K562 (cell line): Measurements from ENCODE around the gene OTUD5. TPM values are rescaled to one million over a fixed set of nuclear protein-coding genes. Genes with fewer than 3 reads are reported as not detected.

Source experiments
- ARID3B ChIP-seq: fragments of 250-450 bp; sonication (Bioruptor Pico); IDR thresholded peaks from 2 replicates; pipeline ENCODE4 v1.4.0; 2020; ENCODE audit warnings: borderline replicate concordance
- BCOR ChIP-seq: fragments of 450-650 bp; IDR thresholded peaks from 2 replicates; pipeline ENCODE4 v1.6.1; 2016
- CBFB ChIP-seq: sonication (generic); formaldehyde crosslinking; IDR thresholded peaks from 2 replicates; pipeline ENCODE4 v1.4.0; 2020; ENCODE audit warnings: mild to moderate bottlenecking, missing genetic modification reagents
- DEAF1 ChIP-seq: fragments of 450-650 bp; formaldehyde crosslinking; IDR thresholded peaks from 2 replicates; pipeline ENCODE4 v1.4.0; 2020; ENCODE audit warnings: mild to moderate bottlenecking, moderate library complexity
- HES1 ChIP-seq: fragments of 450-650 bp; IDR thresholded peaks from 2 replicates; pipeline ENCODE4 v1.6.1; 2016; ENCODE audit warnings: low read depth, mild to moderate bottlenecking, moderate library complexity
- IRF9 ChIP-seq: fragments of 450-650 bp; IDR thresholded peaks from 2 replicates; pipeline ENCODE4 v1.6.1; 2016; ENCODE audit warnings: missing biosample characterization, missing genetic modification characterization
- KAT2B ChIP-seq: IDR thresholded peaks from one replicate; pipeline ENCODE4 v1.6.1; 2012; ENCODE audit warnings: low read depth, mild to moderate bottlenecking, control low read depth, inconsistent platforms, low read length, moderate library complexity
- MCM5 ChIP-seq: fragments of 450-650 bp; IDR thresholded peaks from 2 replicates; pipeline ENCODE4 v1.6.1; 2016; ENCODE audit warnings: low read depth
- MYBL2 ChIP-seq, 2 experiments: fragments of 450-650 bp in 1 of 2; sonication (generic) in 1 of 2; formaldehyde crosslinking in 1 of 2; IDR thresholded peaks; 2 replicates each; pipeline versions ENCODE4 v1.6.1 to v1.8.1; 2017 to 2022; ENCODE audit warnings: borderline replicate concordance in 1 of 2, inconsistent platforms in 1 of 2, low read depth in 1 of 2, mild to moderate bottlenecking in 1 of 2, missing genetic modification reagents in 1 of 2, moderate library complexity in 1 of 2
- NELFE ChIP-seq: IDR thresholded peaks from 2 replicates; pipeline ENCODE4 v1.6.1; 2011; ENCODE audit warnings: mild to moderate bottlenecking; ENCODE audit not compliant: insufficient read depth, insufficient read length
- NEUROD1 ChIP-seq: fragments of 150-350 bp; IDR thresholded peaks from 2 replicates; pipeline ENCODE4 v1.6.1; 2014; ENCODE audit warnings: borderline replicate concordance, low read length, low read depth; ENCODE audit not compliant: partially characterized antibody
- NKRF ChIP-seq: fragments of 450-650 bp; IDR thresholded peaks from 2 replicates; pipeline ENCODE4 v1.6.1; 2016; ENCODE audit warnings: borderline replicate concordance
- RBFOX2 ChIP-seq: fragments of 200-400 bp; formaldehyde crosslinking; IDR thresholded peaks from 2 replicates; pipeline ENCODE4 v1.6.1; 2017; ENCODE audit warnings: low read depth, mild to moderate bottlenecking, low read length, moderate library complexity
- ZFP36 ChIP-seq: fragments of 150-350 bp; IDR thresholded peaks from 2 replicates; pipeline ENCODE4 v1.6.1; 2018; ENCODE audit warnings: low read length, low read depth; ENCODE audit not compliant: partially characterized antibody
- ZFP91 ChIP-seq: sonication (generic); formaldehyde crosslinking; IDR thresholded peaks from 2 replicates; pipeline ENCODE4 v1.8.0; 2022; ENCODE audit warnings: mild to moderate bottlenecking, missing genetic modification reagents
- ZSCAN29 ChIP-seq: fragments of 450-650 bp; IDR thresholded peaks from 2 replicates; pipeline ENCODE4 v1.6.1; 2017
- polyA plus RNA-seq, 8 experiments: library from polyadenylated mRNA; depleted of rRNA in 4 of 8; stranded (reverse) in 5 of 8; unstranded in 3 of 8; fragments of >200 nt; fragmentation: Nextera tagmentation in 2 of 8; fragmentation: Illumina TruSeq in 1 of 8; extraction: Ambion mirVana in 2 of 8; extraction: Trizol in 1 of 8; gene quantifications; 2 replicates each; pipeline versions ENCODE4 v1.2.1 to v1.2.3, GENCODE V29; 2011 to 2014; ENCODE audit warnings: inconsistent platforms in 1 of 8, missing spikeins in 1 of 8
- total RNA-seq, 7 experiments: library from RNA; depleted of rRNA in 6 of 7; stranded (reverse); fragments of >200 nt in 6 of 7; fragmentation: Illumina TruSeq in 2 of 7; extraction: Trizol in 2 of 7; gene quantifications; 2 replicates each; pipeline versions ENCODE4 v1.2.1 to v1.2.3, GENCODE V29; 2011 to 2021; ENCODE audit warnings: low replicate concordance in 1 of 7

The OTUD5 gene
- total and polyA plus RNA-seq, 9 of the 15 experiments (the other 6 are each of a cell fraction or from before 2014, with no cell fraction given): 3.6 to 102 (median 59.0) TPM

GRCh38 chrX:48957827-48958634, 624 bp upstream of the OTUD5 start (continued):
- no peak for TF ChIP-seq ZFP91
- no peak for TF ChIP-seq MYBL2 (IDR thresholded peaks at IDR 0.05; ENCODE audit: low read depth)
- TF ChIP-seq MYBL2 (CRISPR knock-in tag; IDR thresholded peaks at IDR 0.05; ENCODE audit: borderline replicate concordance): no peak
- TF ChIP-seq ARID3B (CRISPR knock-in tag): no peak
- no peak for TF ChIP-seq NELFE
- TF ChIP-seq HES1: peak; percentile 24; the same call in 1 of the 2 replicates
- TF ChIP-seq ZSCAN29: no peak
- TF ChIP-seq NEUROD1: peak; percentile 86
- peak; percentile 69 for TF ChIP-seq RBFOX2
- TF ChIP-seq BCOR: no peak
- no peak for TF ChIP-seq ZFP36
- TF ChIP-seq DEAF1 (CRISPR knock-in tag): no peak; the same call in 1 of the 2 replicates
- no peak for TF ChIP-seq IRF9
- no peak for TF ChIP-seq MCM5
- TF ChIP-seq KAT2B: no peak
- peak; percentile 78 for TF ChIP-seq NKRF
- no peak for TF ChIP-seq CBFB (CRISPR knock-in tag)
